ENCODE results near the gene EPB41L3.

Gene EPB41L3

DNA sequence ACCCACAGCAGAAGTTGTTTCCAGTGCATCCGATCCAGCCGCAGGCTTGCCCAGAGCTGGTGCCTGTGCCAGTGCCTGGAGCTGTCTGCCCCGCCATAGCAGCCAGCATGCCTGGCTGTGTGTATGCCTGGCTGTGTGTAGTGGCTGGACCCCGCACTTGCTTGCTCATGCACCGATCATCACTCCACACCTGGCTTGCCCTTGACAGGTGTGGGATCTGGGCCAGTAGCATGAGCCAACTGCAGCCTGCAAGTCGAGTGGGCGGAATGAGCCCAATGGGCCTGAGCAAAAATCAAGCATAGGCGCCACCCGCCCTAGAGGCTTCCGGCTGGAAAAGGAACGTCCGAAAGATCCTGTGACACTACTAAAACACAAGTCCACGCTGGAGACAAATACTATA, 74.5 kb downstream of the EPB41L3 start:
- H3K4ac ChIP-seq (ENCODE audit: low read depth in 1 of 2, low read length in 2 of 2) = no peak overlapping the region
- H2BK15ac ChIP-seq (ENCODE audit: low read depth, poor library complexity, severe bottlenecking) = no peak overlapping the region
- no peak overlapping the region for H2AK5ac ChIP-seq (ENCODE audit: low read length, severe bottlenecking)
- H2BK5ac ChIP-seq (ENCODE audit: low read depth, low read length, poor library complexity, severe bottlenecking) = no peak overlapping the region
- no peak overlapping the region for H2AFZ ChIP-seq (ENCODE audit: low read depth, low read length)
- no peak overlapping the region for H3K27ac ChIP-seq (ENCODE audit: low read length, poor library complexity, severe bottlenecking)
- H3K4me1 ChIP-seq (ENCODE audit: control insufficient read depth, insufficient read depth, low read depth, low read length) = no peaks in the 10 kb centered on the region
- no peak overlapping the region for H4K8ac ChIP-seq (ENCODE audit: low read length)
- H3K36me3 ChIP-seq (ENCODE audit: control insufficient read depth in 1 of 2, insufficient read depth in 2 of 2, low read depth in 1 of 2, low read length in 2 of 2) = peaks cover 0 to 41% of the 10 kb centered on the region in 2 experiments
- no peak overlapping the region for H4K91ac ChIP-seq (ENCODE audit: low read length)
- no peaks in the 10 kb centered on the region for H3K27me3 ChIP-seq (ENCODE audit: control insufficient read depth in 1 of 2, insufficient read depth in 1 of 2, low read length in 2 of 2)
- H3K79me1 ChIP-seq (replicated peaks; ENCODE audit: low read length, poor library complexity, severe bottlenecking) = no peaks in the 10 kb centered on the region
- H3K9me3 ChIP-seq (ENCODE audit: control insufficient read depth, low read length) = no peaks in the 10 kb centered on the region
- H2BK12ac ChIP-seq (ENCODE audit: low read length in 2 of 2) = no peak overlapping the region
- H3K9ac ChIP-seq (ENCODE audit: low read length) = no peak overlapping the region
- no peak overlapping the region for H2BK120ac ChIP-seq (ENCODE audit: low read depth, low read length)
- DNase-seq = no peak
- no peak overlapping the region for H3K4me3 ChIP-seq (ENCODE audit: insufficient read depth in 1 of 2, low read depth in 1 of 2, low read length in 2 of 2)
- no peak overlapping the region for H3K23ac ChIP-seq (ENCODE audit: low read length in 2 of 2)
- H3K18ac ChIP-seq (ENCODE audit: low read depth in 1 of 2, low read length in 2 of 2) = no peak overlapping the region
- H3K14ac ChIP-seq (ENCODE audit: low read length in 2 of 2) = no peak overlapping the region
- WGBS = 96% methylated on average over 13 of the region's 13 CpGs
- no peak overlapping the region for H3K4me2 ChIP-seq (ENCODE audit: low read length, poor library complexity, severe bottlenecking)

DNA sequence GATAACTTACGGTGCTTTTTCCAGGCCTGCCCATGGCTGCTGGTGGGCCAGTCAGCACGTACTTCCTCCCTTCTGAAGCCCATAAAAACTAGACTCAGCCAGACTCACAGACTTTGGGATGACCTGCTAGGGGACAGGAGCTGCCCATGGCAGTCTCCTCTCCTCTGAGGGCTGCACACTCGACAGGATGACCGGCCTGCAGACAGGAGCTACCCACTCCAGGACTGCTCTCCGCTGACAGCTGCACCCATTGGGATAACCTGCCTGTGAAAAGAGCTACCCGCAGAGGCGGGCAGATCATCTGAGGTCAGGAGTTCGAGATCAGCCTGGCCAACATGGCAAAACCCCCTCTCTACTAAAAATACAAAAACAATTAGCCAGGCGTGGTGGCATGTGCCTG, 75.4 kb downstream of the EPB41L3 start:
- Histone ChIP-seq H2BK15ac (ENCODE audit: low read depth, poor library complexity, severe bottlenecking) (no peak overlapping the region), H2AK5ac (ENCODE audit: low read length, severe bottlenecking) (no peak overlapping the region), H3K4me3 (ENCODE audit: insufficient read depth in 1 of 2, low read depth in 1 of 2, low read length in 2 of 2) (no peak overlapping the region), H2BK120ac (ENCODE audit: low read depth, low read length) (no peak overlapping the region), H4K91ac (ENCODE audit: low read length) (no peak overlapping the region), H3K27ac (ENCODE audit: low read length, poor library complexity, severe bottlenecking) (no peak overlapping the region), H3K4me1 (ENCODE audit: control insufficient read depth, insufficient read depth, low read depth, low read length) (no peaks in the 10 kb centered on the region), H3K4me2 (ENCODE audit: low read length, poor library complexity, severe bottlenecking) (no peak overlapping the region), H3K18ac (ENCODE audit: low read depth in 1 of 2, low read length in 2 of 2) (no peak overlapping the region), H3K23ac (ENCODE audit: low read length in 2 of 2) (no peak overlapping the region), H3K14ac (ENCODE audit: low read length in 2 of 2) (no peak overlapping the region), H2BK12ac (ENCODE audit: low read length in 2 of 2) (no peak overlapping the region), H3K79me1 (replicated peaks; ENCODE audit: low read length, poor library complexity, severe bottlenecking) (no peaks in the 10 kb centered on the region), H4K8ac (ENCODE audit: low read length) (no peak overlapping the region), H2AFZ (ENCODE audit: low read depth, low read length) (no peak overlapping the region), H3K9ac (ENCODE audit: low read length) (no peak overlapping the region), H3K36me3 (ENCODE audit: control insufficient read depth in 1 of 2, insufficient read depth in 2 of 2, low read depth in 1 of 2, low read length in 2 of 2) (peaks cover 0 to 36% of the 10 kb centered on the region in 2 experiments), H3K27me3 (ENCODE audit: control insufficient read depth in 1 of 2, insufficient read depth in 1 of 2, low read length in 2 of 2) (no peaks in the 10 kb centered on the region), H3K9me3 (ENCODE audit: control insufficient read depth, low read length) (no peaks in the 10 kb centered on the region), H2BK5ac (ENCODE audit: low read depth, low read length, poor library complexity, severe bottlenecking) (no peak overlapping the region), H3K4ac (ENCODE audit: low read depth in 1 of 2, low read length in 2 of 2) (no peak overlapping the region)
- WGBS = 82% methylated on average over 8 of the region's 9 CpGs
- no peak for DNase-seq

DNA sequence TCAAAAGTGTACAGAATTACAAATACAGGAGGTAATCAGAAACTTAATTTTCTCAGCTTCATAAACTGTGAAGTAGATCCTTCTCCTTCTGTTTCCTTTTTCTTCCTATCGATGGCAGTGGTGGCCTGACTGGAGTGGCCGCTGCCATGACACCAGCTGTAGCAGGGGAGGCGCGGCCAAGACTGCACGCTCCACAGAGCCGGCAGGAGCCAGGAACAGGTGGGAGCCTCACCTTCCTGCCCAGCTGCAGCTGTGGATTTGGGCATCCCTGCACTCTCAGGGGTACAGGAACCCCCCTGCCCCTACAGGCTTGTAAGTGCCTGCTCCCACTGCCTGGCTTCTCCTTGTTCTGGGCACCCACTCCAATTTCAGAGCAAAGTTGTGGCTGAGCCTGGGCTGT, 76.1 kb downstream of the EPB41L3 start:
- no peak overlapping the region for H2BK12ac ChIP-seq (ENCODE audit: low read length in 2 of 2)
- H3K14ac ChIP-seq (ENCODE audit: low read length in 2 of 2) = no peak overlapping the region

DNA sequence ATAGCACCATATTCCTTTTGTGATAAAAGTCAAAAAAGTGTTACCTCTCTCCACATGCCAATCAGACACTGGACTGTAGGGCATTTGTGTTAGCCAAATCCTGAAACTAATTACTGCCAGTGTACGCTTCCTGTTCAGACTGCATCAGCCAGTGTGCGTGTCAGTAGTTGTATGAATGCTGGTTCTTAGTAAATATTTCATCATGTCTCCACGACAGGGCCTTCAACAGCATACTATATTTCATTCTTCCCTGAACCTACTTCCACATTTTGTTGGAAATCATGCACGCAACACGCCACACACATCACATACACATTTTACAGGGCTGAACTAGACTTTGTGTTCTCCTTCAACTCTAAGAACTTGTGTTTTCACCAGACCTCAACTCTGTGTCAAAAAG, 77.5 kb downstream of the EPB41L3 start:
- H3K18ac ChIP-seq (ENCODE audit: low read depth in 1 of 2, low read length in 2 of 2) = no peak overlapping the region
- no peak overlapping the region for H2AFZ ChIP-seq (ENCODE audit: low read depth, low read length)
- no peak overlapping the region for H3K4me3 ChIP-seq (ENCODE audit: insufficient read depth in 1 of 2, low read depth in 1 of 2, low read length in 2 of 2)
- no peaks in the 10 kb centered on the region for H3K79me1 ChIP-seq (replicated peaks; ENCODE audit: low read length, poor library complexity, severe bottlenecking)
- H3K4me1 ChIP-seq (ENCODE audit: control insufficient read depth, insufficient read depth, low read depth, low read length) = no peaks in the 10 kb centered on the region
- H4K8ac ChIP-seq (ENCODE audit: low read length) = no peak overlapping the region
- H2BK120ac ChIP-seq (ENCODE audit: low read depth, low read length) = no peak overlapping the region
- no peak overlapping the region for H3K14ac ChIP-seq (ENCODE audit: low read length in 2 of 2)
- peaks cover 0 to 17% of the 10 kb centered on the region in 2 experiments for H3K36me3 ChIP-seq (ENCODE audit: control insufficient read depth in 1 of 2, insufficient read depth in 2 of 2, low read depth in 1 of 2, low read length in 2 of 2)
- H3K9ac ChIP-seq (ENCODE audit: low read length) = no peak overlapping the region
- H3K23ac ChIP-seq (ENCODE audit: low read length in 2 of 2) = no peak overlapping the region
- H4K91ac ChIP-seq (ENCODE audit: low read length) = no peak overlapping the region
- H3K4me2 ChIP-seq (ENCODE audit: low read length, poor library complexity, severe bottlenecking) = no peak overlapping the region
- H2BK5ac ChIP-seq (ENCODE audit: low read depth, low read length, poor library complexity, severe bottlenecking) = no peak overlapping the region
- 86% methylated on average over 5 of the region's 5 CpGs for WGBS
- no peaks in the 10 kb centered on the region for H3K27me3 ChIP-seq (ENCODE audit: control insufficient read depth in 1 of 2, insufficient read depth in 1 of 2, low read length in 2 of 2)
- H3K9me3 ChIP-seq (ENCODE audit: control insufficient read depth, low read length) = no peaks in the 10 kb centered on the region
- H3K27ac ChIP-seq (ENCODE audit: low read length, poor library complexity, severe bottlenecking) = no peak overlapping the region
- no peak overlapping the region for H2BK12ac ChIP-seq (ENCODE audit: low read length in 2 of 2)
- no peak overlapping the region for H2BK15ac ChIP-seq (ENCODE audit: low read depth, poor library complexity, severe bottlenecking)
- H2AK5ac ChIP-seq (ENCODE audit: low read length, severe bottlenecking) = no peak overlapping the region
- no peak for DNase-seq
- H3K4ac ChIP-seq (ENCODE audit: low read depth in 1 of 2, low read length in 2 of 2) = no peak overlapping the region

More for the DNA sequence above, 76.1 kb downstream of the EPB41L3 start:
- Histone ChIP-seq H3K4ac (ENCODE audit: low read depth in 1 of 2, low read length in 2 of 2) (no peak overlapping the region), H3K9ac (ENCODE audit: low read length) (no peak overlapping the region), H2BK120ac (ENCODE audit: low read depth, low read length) (no peak overlapping the region), H3K9me3 (ENCODE audit: control insufficient read depth, low read length) (no peaks in the 10 kb centered on the region), H2BK15ac (ENCODE audit: low read depth, poor library complexity, severe bottlenecking) (no peak overlapping the region), H3K18ac (ENCODE audit: low read depth in 1 of 2, low read length in 2 of 2) (no peak overlapping the region), H3K4me1 (ENCODE audit: control insufficient read depth, insufficient read depth, low read depth, low read length) (no peaks in the 10 kb centered on the region), H3K4me2 (ENCODE audit: low read length, poor library complexity, severe bottlenecking) (no peak overlapping the region), H4K91ac (ENCODE audit: low read length) (no peak overlapping the region), H2BK5ac (ENCODE audit: low read depth, low read length, poor library complexity, severe bottlenecking) (no peak overlapping the region), H3K27me3 (ENCODE audit: control insufficient read depth in 1 of 2, insufficient read depth in 1 of 2, low read length in 2 of 2) (no peaks in the 10 kb centered on the region), H3K36me3 (ENCODE audit: control insufficient read depth in 1 of 2, insufficient read depth in 2 of 2, low read depth in 1 of 2, low read length in 2 of 2) (peaks cover 0 to 29% of the 10 kb centered on the region in 2 experiments), H4K8ac (ENCODE audit: low read length) (no peak overlapping the region), H3K27ac (ENCODE audit: low read length, poor library complexity, severe bottlenecking) (no peak overlapping the region), H3K79me1 (replicated peaks; ENCODE audit: low read length, poor library complexity, severe bottlenecking) (no peaks in the 10 kb centered on the region), H3K4me3 (ENCODE audit: insufficient read depth in 1 of 2, low read depth in 1 of 2, low read length in 2 of 2) (no peak overlapping the region), H2AK5ac (ENCODE audit: low read length, severe bottlenecking) (no peak overlapping the region), H2AFZ (ENCODE audit: low read depth, low read length) (no peak overlapping the region), H3K23ac (ENCODE audit: low read length in 2 of 2) (no peak overlapping the region)
- DNase-seq = no peak
- 90% methylated on average over 6 of the region's 6 CpGs for WGBS

Measured in mesenchymal stem cell (in vitro differentiated cells and primary cell).